Astrocyte of the spinal cord (primary cell): ENCODE data around the gene SLC26A1.

Source experiments
- DNase-seq: peaks from one replicate; pipeline ENCODE4 v3.0.0; 2011; ENCODE audit warnings: low read depth, low spot score
- H3K4me3 ChIP-seq: 2 replicates; pipeline ENCODE4 v1.5.1; 2011; ENCODE audit warnings: low read depth, mild to moderate bottlenecking, low read length, moderate library complexity
- in situ Hi-C: cut with HindIII; loops from 2 replicates; pipeline ENCODE4 v1.10.0; 2017; ENCODE audit warnings: low sequenced_read_pairs
- TF ChIP-seq, protein P1 (sequence below): IDR thresholded peaks from 2 replicates; pipeline ENCODE4 v1.5.1; 2012; ENCODE audit warnings: low read depth, mild to moderate bottlenecking, low read length, inconsistent platforms

SLC26A1 gene

DNA sequence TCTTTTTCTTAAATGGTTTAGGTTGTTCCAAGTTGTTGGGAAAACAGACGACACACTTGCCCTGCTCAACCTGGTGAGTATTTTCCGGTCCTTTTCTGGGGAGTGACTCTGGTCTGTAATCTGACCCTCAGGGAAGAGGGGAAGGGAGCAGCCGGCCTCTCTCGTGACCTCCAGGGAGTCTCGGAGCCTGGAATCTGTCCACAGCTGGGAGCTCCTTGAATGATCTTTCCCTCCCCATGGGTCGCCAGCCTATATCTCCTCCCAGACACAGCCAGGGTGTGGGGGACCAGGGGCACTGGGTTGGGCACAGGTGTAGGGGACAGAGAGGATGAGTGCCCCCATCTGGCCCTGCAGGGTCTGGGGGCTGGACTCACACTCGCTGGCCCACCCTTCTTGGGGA lies 42.0 kb downstream of the SLC26A1 start:
- TF ChIP-seq, protein P1, sequence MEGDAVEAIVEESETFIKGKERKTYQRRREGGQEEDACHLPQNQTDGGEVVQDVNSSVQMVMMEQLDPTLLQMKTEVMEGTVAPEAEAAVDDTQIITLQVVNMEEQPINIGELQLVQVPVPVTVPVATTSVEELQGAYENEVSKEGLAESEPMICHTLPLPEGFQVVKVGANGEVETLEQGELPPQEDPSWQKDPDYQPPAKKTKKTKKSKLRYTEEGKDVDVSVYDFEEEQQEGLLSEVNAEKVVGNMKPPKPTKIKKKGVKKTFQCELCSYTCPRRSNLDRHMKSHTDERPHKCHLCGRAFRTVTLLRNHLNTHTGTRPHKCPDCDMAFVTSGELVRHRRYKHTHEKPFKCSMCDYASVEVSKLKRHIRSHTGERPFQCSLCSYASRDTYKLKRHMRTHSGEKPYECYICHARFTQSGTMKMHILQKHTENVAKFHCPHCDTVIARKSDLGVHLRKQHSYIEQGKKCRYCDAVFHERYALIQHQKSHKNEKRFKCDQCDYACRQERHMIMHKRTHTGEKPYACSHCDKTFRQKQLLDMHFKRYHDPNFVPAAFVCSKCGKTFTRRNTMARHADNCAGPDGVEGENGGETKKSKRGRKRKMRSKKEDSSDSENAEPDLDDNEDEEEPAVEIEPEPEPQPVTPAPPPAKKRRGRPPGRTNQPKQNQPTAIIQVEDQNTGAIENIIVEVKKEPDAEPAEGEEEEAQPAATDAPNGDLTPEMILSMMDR: no peak
- DNase-seq: no peak
- in situ Hi-C loops: no loop called here
- no peak overlapping the region for H3K4me3 ChIP-seq

DNA sequence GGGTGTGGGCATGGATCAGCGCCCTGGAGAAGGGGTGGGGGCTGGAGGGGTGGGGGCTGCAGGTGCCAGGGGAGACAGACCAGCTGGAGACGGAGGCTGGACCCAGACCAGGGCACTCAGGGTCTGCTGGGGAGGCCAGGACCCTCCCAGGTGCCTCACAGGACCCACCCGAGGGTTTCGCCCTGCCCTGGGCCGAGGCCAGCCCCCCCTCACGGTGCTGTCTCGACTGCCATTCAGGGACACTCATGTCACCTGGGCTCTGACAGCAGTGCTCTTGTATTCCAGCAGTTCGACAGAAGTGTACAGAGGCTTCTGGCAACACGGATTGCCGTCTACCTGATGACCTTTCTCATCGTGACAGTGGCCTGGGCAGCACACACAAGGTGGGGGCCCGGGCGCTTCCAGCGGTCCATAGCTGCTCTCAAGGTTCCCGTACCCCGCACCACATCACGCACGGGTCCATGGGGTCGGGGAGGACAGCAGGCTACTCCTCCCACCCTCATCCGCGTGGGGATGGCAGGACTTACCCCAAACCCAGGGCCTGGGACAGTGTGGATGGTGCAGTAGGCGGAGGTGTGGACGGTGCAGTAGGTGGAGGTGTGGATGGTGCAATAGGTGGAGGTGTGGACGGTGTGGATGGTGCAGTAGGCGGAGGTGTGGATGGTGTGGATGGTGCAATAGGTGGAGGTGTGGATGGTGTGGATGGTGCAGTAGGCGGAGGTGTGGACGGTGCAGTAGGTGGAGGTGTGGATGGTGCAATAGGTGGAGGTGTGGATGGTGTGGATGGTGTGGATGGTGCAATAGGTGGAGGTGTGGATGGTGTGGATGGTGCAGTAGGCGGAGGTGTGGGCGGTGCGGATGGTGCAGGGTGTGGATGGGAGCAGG lies 42.8 kb downstream of the SLC26A1 start:
- no peak overlapping the region for H3K4me3 ChIP-seq
- in situ Hi-C loops: no loop called here
- no peak for DNase-seq
- TF ChIP-seq, protein P1: no peak

DNA sequence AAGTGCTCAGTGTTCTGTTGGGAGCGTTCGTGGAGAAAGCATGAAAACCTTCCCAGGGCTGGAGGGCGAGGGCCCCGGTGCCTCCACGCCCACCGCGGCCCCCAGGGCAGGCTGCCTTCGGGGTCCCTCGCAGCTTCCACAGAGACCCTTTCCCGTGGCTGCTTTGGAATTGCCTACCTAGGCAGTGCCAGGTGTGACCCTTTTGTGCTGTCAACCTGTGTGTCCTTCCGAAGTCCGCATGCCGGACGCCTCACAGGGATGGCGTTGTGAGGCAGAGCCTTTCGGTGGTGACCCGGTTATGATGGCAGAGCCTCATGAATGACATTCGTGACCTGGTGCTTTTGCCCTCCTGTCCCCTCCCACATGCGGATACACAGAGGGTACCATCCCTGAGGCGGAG lies 43.5 kb downstream of the SLC26A1 start:
- in situ Hi-C loops: no loop called here
- TF ChIP-seq, protein P1: no peak

DNA sequence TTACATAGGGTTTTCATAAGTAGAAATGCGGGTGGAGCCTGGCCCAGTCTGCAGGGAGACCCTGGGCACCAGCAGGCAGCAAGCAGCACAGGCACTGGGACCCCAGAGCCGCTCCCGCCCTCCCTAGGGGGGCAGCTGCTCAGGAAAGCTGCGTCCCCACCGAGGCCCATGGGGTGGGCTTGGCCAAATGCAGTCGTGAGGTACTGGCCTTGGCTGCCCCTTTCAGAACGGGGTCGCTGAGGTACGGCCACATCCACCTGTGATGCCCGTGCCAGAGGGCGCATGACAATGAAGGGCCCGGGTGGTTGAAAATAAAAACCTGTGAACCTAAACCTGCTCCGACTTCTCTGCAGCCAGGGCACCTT lies 44.3 kb downstream of the SLC26A1 start:
- H3K4me3 ChIP-seq: no peak overlapping the region
- in situ Hi-C loops: no loop called here
- TF ChIP-seq, protein P1: no peak
- DNase-seq: no peak

More for the DNA sequence above, 43.5 kb downstream of the SLC26A1 start:
- DNase-seq: no peak
- H3K4me3 ChIP-seq: no peak overlapping the region

DNA sequence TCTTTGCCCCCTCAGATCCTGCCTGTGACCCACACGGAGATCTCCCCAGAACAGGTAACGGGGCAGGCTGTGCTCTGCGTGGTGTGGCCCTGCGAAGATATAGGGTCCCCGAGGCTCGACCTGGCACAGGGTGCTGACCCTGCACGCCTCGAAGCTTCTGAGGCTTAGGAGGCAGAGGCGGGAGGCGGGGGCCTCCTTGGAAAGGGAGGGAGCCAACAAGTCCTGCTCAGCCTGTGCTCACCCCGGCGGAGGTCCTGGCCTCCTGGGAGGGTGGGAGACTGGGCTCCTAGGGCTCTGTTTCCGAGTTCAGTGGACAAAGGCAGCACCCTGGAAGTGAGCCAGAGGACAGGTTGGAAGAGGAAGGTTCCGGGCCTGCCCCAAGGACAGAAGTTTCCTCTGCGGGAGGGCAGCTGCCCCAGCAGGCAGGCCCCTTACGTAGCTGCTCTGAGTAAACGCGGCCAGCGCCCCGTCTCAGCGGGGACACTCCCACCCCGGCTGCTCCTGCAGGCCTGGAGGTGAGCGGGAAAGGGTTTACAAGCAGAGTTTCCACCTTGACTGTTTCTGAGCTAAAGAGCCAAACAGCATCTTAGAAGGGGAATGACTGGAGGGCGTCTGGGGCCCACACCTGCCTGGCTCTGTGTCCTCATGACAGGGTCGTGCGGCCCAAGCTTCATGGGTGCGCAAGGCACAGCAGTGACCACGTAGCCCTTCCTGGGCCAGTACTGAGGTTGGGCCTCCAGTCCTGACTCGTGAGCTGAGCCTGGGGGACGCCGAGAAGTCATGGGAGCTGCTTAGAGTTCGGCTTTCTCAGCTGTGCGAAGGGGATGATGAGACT lies 44.9 kb downstream of the SLC26A1 start:
- in situ Hi-C loops: no loop called here
- TF ChIP-seq, protein P1: no peak
- H3K4me3 ChIP-seq: no peak overlapping the region
- DNase-seq: no peak

DNA sequence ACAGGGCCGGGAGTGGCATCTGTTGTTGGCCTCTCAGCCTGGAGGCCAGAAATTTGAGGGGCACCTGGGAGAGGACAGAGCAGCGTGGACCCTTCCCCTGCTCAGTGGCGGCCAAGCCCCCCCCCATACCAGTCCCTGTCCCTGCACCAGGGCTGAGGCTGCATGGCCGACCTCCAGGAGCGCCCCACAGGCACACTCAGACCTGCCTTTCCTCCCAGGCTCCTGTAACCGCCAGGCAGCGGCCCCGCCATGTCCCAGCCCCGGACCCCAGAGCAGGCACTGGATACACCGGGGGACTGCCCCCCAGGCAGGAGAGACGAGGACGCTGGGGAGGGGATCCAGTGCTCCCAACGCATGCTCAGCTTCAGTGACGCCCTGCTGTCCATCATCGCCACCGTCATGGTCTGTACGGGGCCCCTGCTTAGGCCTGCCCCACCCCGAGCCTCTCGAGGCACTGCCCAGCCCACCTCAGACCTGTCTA lies 45.7 kb downstream of the SLC26A1 start:
- in situ Hi-C loops: no loop called here
- no peak for DNase-seq
- TF ChIP-seq, protein P1: no peak
- no peak overlapping the region for H3K4me3 ChIP-seq
